Measurements from ENCODE around the gene EVX1. TPM values are rescaled to one million over a fixed set of nuclear protein-coding genes. Genes with fewer than 3 reads are reported as not detected.
A peak's percentile ranks its signal among the peaks of the same experiment; 100 is the strongest.

Gene EVX1
- not detected for total RNA-seq
- long read RNA-seq, result 0 reads

GRCh38 chr7:27242555-27243339 is at the start of gene EVX1:
Gene EVX1 (plus strand): TSS chr7:27242802. CDS start chr7:27243031, 229 bp downstream.
- DNase-seq (ENCODE audit: missing footprints) (peak; percentile 63), ATAC-seq (no peak)
- intact Hi-C loops (cut with DNase I), result no loop called here

GRCh38 chr7:27193335-27194001 is 49.1 kb upstream of the EVX1 start:
- DNase-seq (ENCODE audit: missing footprints) (no peak), ATAC-seq (no peak)
- intact Hi-C loops (cut with DNase I), result no loop called here

- DNase-seq (ENCODE audit: missing footprints), result no peak
- intact Hi-C loops (cut with DNase I), result no loop called here
- no peak for ATAC-seq
Observed at GRCh38 chr7:27194002-27194352, 48.6 kb upstream of the EVX1 start.

- intact Hi-C loops (cut with DNase I), result loop anchor here (5.0 kb wide), 4 partner anchors 382 to 1657 kb away; no protein-coding TSS in a partner anchor
- DNase-seq (ENCODE audit: missing footprints) (no peak), ATAC-seq (no peak)
Observed at GRCh38 chr7:27194686-27195379, 47.8 kb upstream of the EVX1 start.

GRCh38 chr7:27196287-27196767 is 46.3 kb upstream of the EVX1 start:
- peak; percentile 50 for ATAC-seq
- peak; percentile 88 for DNase-seq (ENCODE audit: missing footprints)
- intact Hi-C loops (cut with DNase I), result loop anchor here (2.0 to 5.0 kb wide), 5 partner anchors 381 to 1656 kb away; no protein-coding TSS in a partner anchor

- ATAC-seq (no peak), DNase-seq (ENCODE audit: missing footprints) (no peak)
- intact Hi-C loops (cut with DNase I), result loop anchor here (2.0 to 5.0 kb wide), 5 partner anchors 380 to 1655 kb away; no protein-coding TSS in a partner anchor
Observed at GRCh38 chr7:27197137-27198042, 45.2 kb upstream of the EVX1 start.

GRCh38 chr7:27198138-27198841 is 44.3 kb upstream of the EVX1 start:
- no peak for DNase-seq (ENCODE audit: missing footprints)
- ATAC-seq, result no peak
- intact Hi-C loops (cut with DNase I), result loop anchor here (5.0 kb wide), 4 partner anchors 379 to 1654 kb away; no protein-coding TSS in a partner anchor

- DNase-seq (ENCODE audit: missing footprints) (no peak), ATAC-seq (no peak)
- intact Hi-C loops (cut with DNase I), result loop anchor here (5.0 kb wide), 4 partner anchors 378 to 1653 kb away; no protein-coding TSS in a partner anchor
Observed at GRCh38 chr7:27198871-27199801, 43.5 kb upstream of the EVX1 start.

GRCh38 chr7:27199849-27200760 is 42.5 kb upstream of the EVX1 start, which contains the start of gene HOXA13:
Gene HOXA13 (minus strand): TSS chr7:27200091. CDS start chr7:27200077, 14 bp downstream.
- intact Hi-C loops (cut with DNase I), result loop anchor here (5.0 kb wide), 4 partner anchors 377 to 1652 kb away; no protein-coding TSS in a partner anchor
- ATAC-seq (no peak), DNase-seq (ENCODE audit: missing footprints) (no peak)

- intact Hi-C loops (cut with DNase I), result no loop called here
- no peak for DNase-seq (ENCODE audit: missing footprints)
- no peak for ATAC-seq
Observed at GRCh38 chr7:27200761-27201579, 41.6 kb upstream of the EVX1 start.

GRCh38 chr7:27201580-27202017 is 41.0 kb upstream of the EVX1 start:
- intact Hi-C loops (cut with DNase I), result no loop called here
- no peak for DNase-seq (ENCODE audit: missing footprints)
- no peak for ATAC-seq

GRCh38 chr7:27202018-27202861 is 40.4 kb upstream of the EVX1 start:
- intact Hi-C loops (cut with DNase I), result no loop called here
- DNase-seq (ENCODE audit: missing footprints), result no peak

GRCh38 chr7:27202862-27203134 is 39.8 kb upstream of the EVX1 start:
- no peak for DNase-seq (ENCODE audit: missing footprints)
- intact Hi-C loops (cut with DNase I), result no loop called here

More at GRCh38 chr7:27202018-27202861, 40.4 kb upstream of the EVX1 start:
- no peak for ATAC-seq

GRCh38 chr7:27203365-27203953 is 39.1 kb upstream of the EVX1 start:
- no peak for ATAC-seq
- intact Hi-C loops (cut with DNase I), result no loop called here
- no peak for DNase-seq (ENCODE audit: missing footprints)

More at GRCh38 chr7:27202862-27203134, 39.8 kb upstream of the EVX1 start:
- no peak for ATAC-seq

Data from Right ventricle myocardium inferior (tissue), 1 donor.